ENCODE data around the gene ALDH4A1.

GRCh38 chr1:18929686-18930085, 27.3 kb upstream of the ALDH4A1 start:
- TF ChIP-seq CTCF (conservative IDR thresholded peaks at IDR 0.05; ENCODE audit: low read depth, low read length) (no peak), EZH2 (IDR thresholded peaks at IDR 0.05; ENCODE audit: low read length, unreplicated experiment) (no peak), EZH2phosphoT487 (IDR thresholded peaks at IDR 0.05; ENCODE audit: borderline replicate concordance, low read length) (no peak)
